ENCODE measurements around the gene PRG2.

The PRG2 gene

DNA sequence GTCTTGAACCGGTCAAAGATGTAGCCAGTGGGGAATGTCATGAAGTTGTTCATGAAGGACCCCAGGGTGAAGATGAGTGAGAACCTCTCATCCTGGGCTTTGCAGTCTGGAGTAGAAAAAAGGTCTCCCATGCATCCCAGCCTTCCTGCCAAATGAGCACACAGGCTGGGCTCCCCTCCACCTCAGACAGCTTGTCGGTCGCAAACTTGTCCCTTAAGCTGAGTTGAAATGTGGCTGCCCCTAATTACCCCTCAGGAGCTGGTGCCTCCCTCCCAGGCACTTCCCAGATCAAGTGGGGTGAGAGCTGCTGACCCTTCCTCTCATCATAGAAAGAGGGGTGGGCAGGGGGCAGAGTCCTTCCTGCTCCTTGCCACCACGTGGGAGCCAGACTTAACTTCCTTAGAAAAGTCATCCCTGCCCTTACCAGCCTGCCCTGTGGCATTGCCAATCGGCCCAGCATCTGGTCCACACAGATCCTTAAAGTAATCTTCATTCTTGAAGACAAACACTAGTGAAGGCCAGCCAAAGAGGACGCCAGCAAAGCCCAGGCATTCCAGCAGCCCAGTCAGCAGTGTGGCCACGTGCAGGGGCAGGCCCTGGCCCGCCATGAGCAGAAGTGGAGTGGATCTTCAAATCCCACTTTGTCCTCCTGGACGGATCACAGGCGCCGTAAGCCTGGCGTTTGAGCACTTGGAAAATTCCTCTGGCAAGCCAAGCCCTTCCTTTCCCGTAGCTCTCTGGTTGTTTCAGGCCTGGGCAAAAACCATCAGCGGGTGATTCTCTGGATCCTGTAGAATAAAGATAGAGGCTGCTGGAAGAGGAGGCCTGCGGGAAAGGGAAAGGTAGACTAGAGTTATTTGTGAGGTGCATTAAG lies 35.4 kb upstream of the PRG2 start:
- H3K27ac ChIP-seq, result peak overlapping the region; percentile 50; the same call in 1 of the 2 replicates
- no peak for TF ChIP-seq ZFX (IDR thresholded peaks at IDR 0.05; ENCODE audit: borderline replicate concordance)
- TF ChIP-seq, protein P1, sequence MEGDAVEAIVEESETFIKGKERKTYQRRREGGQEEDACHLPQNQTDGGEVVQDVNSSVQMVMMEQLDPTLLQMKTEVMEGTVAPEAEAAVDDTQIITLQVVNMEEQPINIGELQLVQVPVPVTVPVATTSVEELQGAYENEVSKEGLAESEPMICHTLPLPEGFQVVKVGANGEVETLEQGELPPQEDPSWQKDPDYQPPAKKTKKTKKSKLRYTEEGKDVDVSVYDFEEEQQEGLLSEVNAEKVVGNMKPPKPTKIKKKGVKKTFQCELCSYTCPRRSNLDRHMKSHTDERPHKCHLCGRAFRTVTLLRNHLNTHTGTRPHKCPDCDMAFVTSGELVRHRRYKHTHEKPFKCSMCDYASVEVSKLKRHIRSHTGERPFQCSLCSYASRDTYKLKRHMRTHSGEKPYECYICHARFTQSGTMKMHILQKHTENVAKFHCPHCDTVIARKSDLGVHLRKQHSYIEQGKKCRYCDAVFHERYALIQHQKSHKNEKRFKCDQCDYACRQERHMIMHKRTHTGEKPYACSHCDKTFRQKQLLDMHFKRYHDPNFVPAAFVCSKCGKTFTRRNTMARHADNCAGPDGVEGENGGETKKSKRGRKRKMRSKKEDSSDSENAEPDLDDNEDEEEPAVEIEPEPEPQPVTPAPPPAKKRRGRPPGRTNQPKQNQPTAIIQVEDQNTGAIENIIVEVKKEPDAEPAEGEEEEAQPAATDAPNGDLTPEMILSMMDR (IDR thresholded peaks at IDR 0.05), result no peak

DNA sequence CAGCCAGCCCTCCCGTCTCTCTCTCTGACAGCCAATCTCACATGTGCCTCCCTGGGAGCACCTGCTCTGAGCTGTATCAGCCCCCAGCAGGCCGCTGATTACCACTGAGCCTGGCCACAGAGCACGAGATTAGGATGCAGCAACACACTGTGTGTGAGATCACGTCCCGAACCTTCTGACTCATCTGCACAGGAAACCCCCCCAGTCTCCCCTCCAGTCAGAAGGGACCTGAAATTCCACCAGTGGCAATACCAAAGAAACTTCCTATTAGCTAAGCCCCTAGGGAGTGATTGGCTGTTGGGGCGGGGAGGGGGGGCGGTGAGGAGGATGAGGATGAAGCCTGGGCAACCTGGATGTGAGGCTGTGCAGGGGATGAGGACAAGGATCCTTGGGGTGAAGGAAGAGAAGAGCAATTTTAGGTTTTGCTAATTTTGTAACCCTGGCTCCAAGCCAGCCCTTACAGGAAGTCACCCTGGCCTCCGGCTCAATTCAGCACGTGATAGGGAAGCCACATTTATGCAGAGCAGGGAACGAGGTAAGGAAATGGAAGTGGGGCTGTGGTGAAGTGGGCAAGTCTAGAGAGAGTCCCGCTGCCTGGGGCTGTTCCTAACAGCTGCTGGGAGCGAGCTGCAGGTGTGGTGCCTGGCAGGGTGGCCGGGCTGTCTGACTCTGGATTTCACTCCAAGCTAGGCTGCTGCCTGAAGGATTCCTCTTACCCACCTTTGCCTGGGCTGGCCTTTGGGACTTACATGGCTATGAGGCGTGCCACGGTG lies 34.5 kb upstream of the PRG2 start:
- TF ChIP-seq, protein P1 (IDR thresholded peaks at IDR 0.05), result no peak
- no peak for TF ChIP-seq ZFX (IDR thresholded peaks at IDR 0.05; ENCODE audit: borderline replicate concordance)
- H3K27ac ChIP-seq, result no peak overlapping the region

DNA sequence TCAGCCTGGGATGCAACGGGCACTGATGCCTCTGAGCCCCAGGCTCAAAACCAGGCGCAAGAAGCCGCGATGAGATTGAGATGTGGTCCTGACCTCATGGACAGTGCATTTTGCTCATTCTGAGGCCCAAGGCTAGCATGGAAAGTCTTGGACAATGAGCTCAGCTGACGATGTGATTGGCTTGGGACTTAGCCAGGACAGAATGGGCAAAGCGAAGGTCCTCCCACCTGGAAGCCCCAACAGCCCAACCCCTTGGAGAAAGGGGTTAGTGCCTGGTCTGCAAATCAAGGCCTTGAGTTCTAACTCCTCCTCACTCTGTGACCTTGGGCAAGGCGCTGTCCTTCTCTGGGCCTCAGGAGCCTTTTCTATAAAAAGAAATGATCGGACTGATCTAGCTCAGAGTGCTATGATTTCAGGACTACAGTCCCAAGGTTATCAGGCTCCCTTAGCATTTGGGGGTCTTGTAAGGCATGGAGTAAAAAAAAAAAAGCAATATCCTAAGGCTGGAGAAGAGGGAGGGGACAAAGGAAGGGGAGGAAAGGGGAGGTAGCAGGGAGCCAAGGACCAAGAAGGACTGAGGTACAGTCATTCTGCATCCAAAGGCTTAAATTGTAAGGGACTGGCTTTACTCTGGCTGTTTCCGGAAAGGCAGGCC lies 33.8 kb upstream of the PRG2 start:
- TF ChIP-seq ZFX (IDR thresholded peaks at IDR 0.05; ENCODE audit: borderline replicate concordance), result no peak
- TF ChIP-seq, protein P1 (IDR thresholded peaks at IDR 0.05), result no peak
- H3K27ac ChIP-seq, result no peak overlapping the region

DNA sequence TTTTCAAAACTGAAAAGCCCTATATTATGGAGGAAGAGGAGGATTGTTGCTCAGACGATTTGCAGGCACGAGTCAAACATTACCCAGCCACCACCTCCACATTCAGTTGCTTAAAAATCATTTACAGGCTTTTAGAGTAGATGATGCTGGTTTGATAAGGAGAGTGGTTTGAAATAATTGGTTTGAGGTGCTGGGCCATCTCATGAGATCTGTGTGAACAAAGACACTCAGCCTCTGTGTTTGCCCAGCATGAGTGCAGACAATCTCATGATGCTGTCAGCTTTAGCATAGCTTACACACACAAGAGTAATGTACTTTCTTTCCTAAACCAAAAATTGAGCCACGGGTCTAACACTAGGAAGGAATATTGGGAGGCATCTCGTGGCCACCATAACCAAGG lies 32.2 kb upstream of the PRG2 start:
- no peak overlapping the region for H3K27ac ChIP-seq
- TF ChIP-seq, protein P1 (IDR thresholded peaks at IDR 0.05), result no peak
- TF ChIP-seq ZFX (IDR thresholded peaks at IDR 0.05; ENCODE audit: borderline replicate concordance), result no peak

DNA sequence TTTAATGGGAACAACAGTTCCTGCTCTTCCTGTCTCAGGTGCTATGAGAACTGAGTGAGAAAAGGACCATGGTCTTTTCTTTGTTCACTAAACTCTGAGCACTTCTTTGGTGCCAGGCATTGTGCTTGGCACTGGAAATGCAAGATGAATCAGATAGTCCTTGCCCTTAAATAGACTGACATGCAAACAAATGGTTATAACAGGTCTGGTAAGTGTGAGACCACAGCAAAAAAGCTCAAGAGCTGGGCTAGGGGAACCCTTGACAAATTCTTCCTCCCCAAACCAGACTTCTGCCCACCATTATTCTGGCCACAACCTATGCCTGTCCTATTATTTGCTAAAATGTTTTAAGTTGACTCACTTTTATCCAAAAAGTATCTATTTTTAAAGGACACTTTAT lies 31.4 kb upstream of the PRG2 start:
- H3K27ac ChIP-seq, result no peak overlapping the region
- TF ChIP-seq ZFX (IDR thresholded peaks at IDR 0.05; ENCODE audit: borderline replicate concordance), result no peak
- TF ChIP-seq, protein P1 (IDR thresholded peaks at IDR 0.05), result no peak

DNA sequence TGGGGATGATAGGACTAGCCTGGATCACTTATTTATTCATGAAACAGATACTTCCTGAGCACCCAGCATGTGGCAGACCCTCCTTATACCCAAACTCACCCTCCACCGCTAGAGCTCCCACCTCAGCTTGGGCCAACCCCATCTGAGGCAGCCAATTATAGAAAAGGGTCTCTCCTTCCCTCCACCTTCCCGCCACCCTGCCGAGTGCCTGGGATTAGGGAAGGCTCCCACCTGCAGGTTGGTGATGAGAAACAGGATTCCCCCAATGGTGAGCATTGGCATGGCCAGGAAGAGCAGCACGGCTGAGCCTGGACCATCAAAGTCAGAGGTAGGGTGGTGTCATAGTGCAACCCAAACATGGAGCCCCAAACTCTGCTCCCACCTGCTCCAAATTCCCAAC lies 30.6 kb upstream of the PRG2 start:
- TF ChIP-seq, protein P1 (IDR thresholded peaks at IDR 0.05), result no peak
- H3K27ac ChIP-seq, result no peak overlapping the region

Data from 22Rv1 (cell line).